HepG2 (cell line): ENCODE results near the gene PRRT1B. TPM values are rescaled to one million over a fixed set of nuclear protein-coding genes. Genes with fewer than 3 reads are reported as not detected.
A peak's percentile ranks its signal among the peaks of the same experiment; 100 is the strongest.

Source experiments
- ATAC-seq: fragments of 200-7000 bp; cut with Tn5 transposase; 3 replicates; pipeline ENCODE4 v1.9.1; 2020; ENCODE audit warnings: mild to moderate bottlenecking, moderate library complexity
- BruUV-seq: library from RNA; stranded (reverse); fragments of 400-500 nt; replicated peaks from 2 replicates; lab custom pipeline; 2021; lab: Mats Ljungman, UMichigan
- CTCF ChIA-PET: fragments of 300-600 bp; formaldehyde crosslinking; extraction: SDS; loops from one replicate; lab custom pipeline; 2021; ENCODE audit warnings: low total read pairs, inconsistent platforms, low intra/inter-chr PET ratio; lab: Yijun Ruan, JAX
- POLR2A ChIA-PET: fragments of 350-600 bp; sonication (Branson Sonifier 250); formaldehyde crosslinking; loops from one replicate; lab custom pipeline; 2020; ENCODE audit warnings: antibody characterized with exemption, inconsistent platforms; lab: Yijun Ruan, JAX
- DNase-seq: peaks from one replicate; pipeline ENCODE4 v3.0.0-alpha.2; 2015; ENCODE audit warnings: low spot score
- FAIRE-seq: peaks from 3 replicates; lab custom pipeline; 2011; peaks lifted over from hg19 to GRCh38; lab: Jason Lieb, UNC
- H2AFZ ChIP-seq: one replicate; pipeline ENCODE4 v1.6.1; 2011; ENCODE audit warnings: low read length, inconsistent platforms
- H3K27ac ChIP-seq: fragments of 300-600 bp; 3 replicates; pipeline ENCODE4 v1.8.0; 2011; ENCODE audit warnings: mixed run types, mild to moderate bottlenecking, mixed read lengths, low read length, inconsistent platforms; ENCODE audit not compliant: insufficient read depth; ENCODE audit errors: extremely low read length
- H3K27me3 ChIP-seq, 2 experiments: fragments of 200-600 bp in 1 of 2; 2 replicates in 1 of 2; 3 replicates in 1 of 2; pipeline versions ENCODE4 v1.6.0 to v1.8.0; 2011; ENCODE audit warnings: low read length in 2 of 2, mild to moderate bottlenecking in 2 of 2, moderate library complexity in 2 of 2, inconsistent platforms in 1 of 2; ENCODE audit not compliant: insufficient read depth in 2 of 2, control insufficient read depth in 1 of 2
- H3K36me3 ChIP-seq, 2 experiments: fragments of 200-600 bp in 1 of 2; replicated peaks in 1 of 2; 2 replicates in 1 of 2; 3 replicates in 1 of 2; pipeline versions ENCODE4 v1.5.1 to v1.8.0; 2011; ENCODE audit warnings: low read length in 2 of 2, inconsistent platforms in 1 of 2; ENCODE audit not compliant: insufficient read depth in 2 of 2, control insufficient read depth in 1 of 2
- H3K4me1 ChIP-seq: 2 replicates; pipeline ENCODE4 v1.5.1; 2012; ENCODE audit warnings: low read length, inconsistent platforms; ENCODE audit not compliant: insufficient read depth
- H3K4me2 ChIP-seq: 2 replicates; pipeline ENCODE4 v1.6.0; 2011; ENCODE audit warnings: low read depth, low read length, inconsistent platforms
- H3K4me3 ChIP-seq, 3 experiments: fragments of 200-600 bp in 1 of 3; sonication (generic), shearing (Covaris generic) in 1 of 3; replicated peaks in 1 of 3; 2 replicates each; pipeline ENCODE4 v1.5.1; 2011 to 2016; ENCODE audit warnings: low read length in 3 of 3, inconsistent platforms in 2 of 3, low read depth in 2 of 3, mild to moderate bottlenecking in 2 of 3, control low read depth in 1 of 3, mixed read lengths in 1 of 3; ENCODE audit not compliant: insufficient read depth in 1 of 3
- H3K79me2 ChIP-seq: one replicate; pipeline ENCODE4 v1.6.1; 2011; ENCODE audit warnings: low read length, inconsistent platforms; ENCODE audit not compliant: insufficient read depth
- H3K9ac ChIP-seq: 2 replicates; pipeline ENCODE4 v1.6.0; 2011; ENCODE audit warnings: mild to moderate bottlenecking, low read depth, low read length, inconsistent platforms; ENCODE audit not compliant: insufficient read depth
- H3K9me3 ChIP-seq: 2 replicates; pipeline ENCODE4 v1.5.1; 2012; ENCODE audit warnings: mild to moderate bottlenecking, low read length
- H4K20me1 ChIP-seq: 2 replicates; pipeline ENCODE4 v1.6.0; 2011; ENCODE audit warnings: inconsistent platforms, mild to moderate bottlenecking, low read length, moderate library complexity; ENCODE audit not compliant: insufficient read depth
- ELF4 ChIP-seq: sonication (generic); formaldehyde crosslinking; IDR thresholded peaks from 2 replicates; pipeline ENCODE4 v1.5.0; 2020; ENCODE audit warnings: missing genetic modification reagents, mild to moderate bottlenecking, moderate library complexity, borderline replicate concordance
- FOXC1 ChIP-seq: sonication (generic); formaldehyde crosslinking; IDR thresholded peaks from 2 replicates; pipeline ENCODE4 v1.8.0; 2022; ENCODE audit warnings: mild to moderate bottlenecking, missing genetic modification reagents, borderline replicate concordance
- JARID2 ChIP-seq: sonication (generic); formaldehyde crosslinking; IDR thresholded peaks from 2 replicates; pipeline ENCODE4 v1.8.1; 2023; ENCODE audit warnings: missing genetic modification reagents, inconsistent platforms; ENCODE audit not compliant: insufficient replicate concordance
- MAFG ChIP-seq: sonication (generic); formaldehyde crosslinking; IDR thresholded peaks from 2 replicates; pipeline ENCODE4 v1.5.1; 2020; ENCODE audit warnings: mild to moderate bottlenecking, missing genetic modification reagents
- MED8 ChIP-seq: sonication (generic); formaldehyde crosslinking; IDR thresholded peaks from 2 replicates; pipeline ENCODE4 v1.8.1; 2023; ENCODE audit warnings: mild to moderate bottlenecking, missing genetic modification reagents; ENCODE audit not compliant: insufficient replicate concordance
- MYC ChIP-seq: sonication (generic); formaldehyde crosslinking; IDR thresholded peaks from 2 replicates; pipeline ENCODE4 v1.9.0; 2021; ENCODE audit warnings: missing genetic modification reagents, borderline replicate concordance
- SNRNP70 ChIP-seq: fragments of 200-400 bp; formaldehyde crosslinking; IDR thresholded peaks from 2 replicates; pipeline ENCODE4 v1.6.1; 2017; ENCODE audit warnings: mild to moderate bottlenecking, low read depth, low read length, moderate library complexity
- ZFP90 ChIP-seq: sonication (generic); formaldehyde crosslinking; IDR thresholded peaks from 2 replicates; pipeline ENCODE4 v1.8.0; 2022; ENCODE audit warnings: missing genetic modification reagents, mild to moderate bottlenecking, inconsistent platforms, borderline replicate concordance
- ZMYM3 ChIP-seq: sonication (generic); formaldehyde crosslinking; IDR thresholded peaks from 2 replicates; pipeline ENCODE4 v1.5.1; 2020; ENCODE audit warnings: mild to moderate bottlenecking, missing genetic modification reagents
- ZNF10 ChIP-seq: sonication (generic); formaldehyde crosslinking; IDR thresholded peaks from 2 replicates; pipeline ENCODE4 v1.4.0; 2020; ENCODE audit warnings: mild to moderate bottlenecking, low read depth, missing genetic modification reagents, borderline replicate concordance
- ZNF138 ChIP-seq: sonication (generic); formaldehyde crosslinking; IDR thresholded peaks from 2 replicates; pipeline ENCODE4 v1.5.0; 2020; ENCODE audit warnings: mild to moderate bottlenecking, low read depth, missing genetic modification reagents
- ZNF335 ChIP-seq: sonication (generic); formaldehyde crosslinking; IDR thresholded peaks from 2 replicates; pipeline ENCODE4 v1.4.0; 2020; ENCODE audit warnings: missing genetic modification reagents
- ZNF652 ChIP-seq: IDR thresholded peaks from 2 replicates; pipeline ENCODE4 v1.6.1; 2016; ENCODE audit warnings: low read depth, borderline replicate concordance
- ZNF724P ChIP-seq: sonication (generic); formaldehyde crosslinking; IDR thresholded peaks from 2 replicates; pipeline ENCODE4 v1.8.0; 2022; ENCODE audit warnings: missing genetic modification reagents, borderline replicate concordance
- WGBS: methylation state at CpG from one replicate; pipeline ENCODE4 v1.1.6; 2017; ENCODE audit warnings: low lambda C conversion rate; 5-methylcytosine and 5-hydroxymethylcytosine counted together
- in situ Hi-C: cut with HindIII; loops from 2 replicates; pipeline ENCODE4 v1.10.0; 2017; ENCODE audit warnings: low pct_unique_long_range_greater_than_20kb; ENCODE audit not compliant: extremely low pct_ligation_motif_present
- intact Hi-C: fragments of 100-400 bp; cut with micrococcal nuclease; formaldehyde crosslinking; loops from one replicate; pipeline ENCODE4 v1.10.0; 2022; ENCODE audit not compliant: unreplicated experiment
- polyA plus RNA-seq, 8 experiments: library from polyadenylated mRNA; depleted of rRNA in 3 of 8; stranded (reverse) in 7 of 8; unstranded in 1 of 8; fragments of >200 nt; fragmentation: Illumina TruSeq in 4 of 8; extraction: Trizol in 4 of 8; gene quantifications; 2 replicates each; pipeline versions ENCODE4 v1.2.1 to v1.2.3, GENCODE V29; 2011 to 2016; ENCODE audit warnings: low read depth in 4 of 8, missing spikeins in 1 of 8, mixed read lengths in 1 of 8; ENCODE audit not compliant: insufficient read depth in 1 of 8
- total RNA-seq, 5 experiments: library from RNA; depleted of rRNA; stranded (reverse); fragments of >200 nt; fragmentation: Illumina TruSeq; extraction: Trizol; gene quantifications; 2 replicates each; pipeline ENCODE4 v1.2.3, GENCODE V29; 2016; ENCODE audit warnings: low read depth in 1 of 5
- TF ChIP-seq, protein P1 (sequence below): sonication (generic); formaldehyde crosslinking; IDR thresholded peaks from 2 replicates; pipeline ENCODE4 v1.8.1; 2023; ENCODE audit warnings: missing genetic modification reagents, mild to moderate bottlenecking, borderline replicate concordance
- TF ChIP-seq, protein P2 (sequence below): sonication (generic); formaldehyde crosslinking; IDR thresholded peaks from 2 replicates; pipeline ENCODE4 v1.8.0; 2023; ENCODE audit warnings: mild to moderate bottlenecking, missing genetic modification reagents
- TF ChIP-seq, protein P3 (sequence below): sonication (generic); formaldehyde crosslinking; IDR thresholded peaks from 2 replicates; pipeline ENCODE4 v1.8.0; 2022; ENCODE audit warnings: missing genetic modification reagents, mild to moderate bottlenecking, inconsistent platforms, borderline replicate concordance

The PRRT1B gene
- total and polyA plus RNA-seq, 2 of the 13 experiments (the other 11 are each of a cell fraction or from before 2014, with no cell fraction given): not detected

DNA sequence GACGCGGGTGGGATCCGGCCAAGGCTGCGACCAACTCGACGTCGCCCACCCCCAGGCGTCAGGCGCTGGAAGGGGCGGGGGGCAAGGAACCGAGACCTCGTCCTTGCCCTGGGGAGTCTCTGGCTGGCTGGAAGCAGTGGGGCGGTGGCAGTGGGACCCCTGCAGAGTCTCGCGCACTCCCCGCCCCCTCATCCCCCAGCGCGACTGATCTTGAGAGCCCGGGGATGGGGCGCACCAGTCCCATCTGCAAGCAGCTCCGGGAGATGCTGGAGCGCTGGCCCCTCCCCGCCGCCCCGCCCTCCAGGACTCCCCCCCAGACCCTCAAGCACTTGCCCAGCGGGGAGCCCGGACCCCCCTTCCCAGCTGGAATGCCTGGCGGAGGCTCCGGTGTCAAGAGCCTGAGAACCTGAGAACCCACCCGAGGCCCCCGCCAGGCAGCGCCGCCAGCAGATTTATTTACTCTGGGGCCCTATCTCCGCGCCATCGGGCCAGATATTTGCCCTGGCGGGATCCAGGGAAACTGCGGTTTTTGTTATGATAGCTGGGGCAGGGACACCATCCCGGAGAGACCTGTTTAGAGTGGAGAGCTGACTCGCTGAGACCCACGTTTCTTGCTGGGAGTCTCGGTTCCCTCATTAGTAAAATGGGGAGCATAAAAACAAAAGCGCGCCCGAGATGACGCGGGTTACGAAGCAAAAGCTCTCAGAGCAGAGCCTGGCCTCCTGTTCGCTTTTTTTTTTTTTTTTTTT is 1.2 kb downstream of the PRRT1B start:
- H3K9me3 ChIP-seq: peaks cover 22% of the 10 kb centered on the region
- peak overlapping the region in 1 of 3 experiments; percentile 70; a peak in 2 of 6 replicates for H3K4me3 ChIP-seq
- H3K4me2 ChIP-seq: peak overlapping the region; percentile 84
- no peak overlapping the region for H3K9ac ChIP-seq
- no peak overlapping the region for H3K27ac ChIP-seq
- peak; percentile 68 for DNase-seq
- peaks cover 25% of the 10 kb centered on the region for H3K4me1 ChIP-seq
- BruUV-seq: no TSS peak
- H4K20me1 ChIP-seq: peaks cover 11% of the 10 kb centered on the region; the same call in 1 of the 2 replicates
- CTCF ChIA-PET: no interaction called here
- no peaks in the 10 kb centered on the region for H3K36me3 ChIP-seq
- WGBS: 10% methylated on average over 12 of the region's 49 CpGs
- peaks cover 10 to 62% of the 10 kb centered on the region in 2 experiments; a peak in 4 of 5 replicates for H3K27me3 ChIP-seq
- POLR2A ChIA-PET: interaction anchor here (0.6 to 1.7 kb wide), 4 partner anchors 10 to 173 kb away, joined by 3 to 6 read pairs (median 4); no protein-coding TSS in a partner anchor
- peak; percentile 23 for FAIRE-seq
- in situ Hi-C loops (no loop called here), intact Hi-C loops (no loop called here)
- no peaks in the 10 kb centered on the region for H3K79me2 ChIP-seq
- no peak overlapping the region for H2AFZ ChIP-seq
- ATAC-seq: peak; percentile 56
- TF ChIP-seq MAFG (CRISPR knock-in tag): no peak
- TF ChIP-seq SNRNP70: no peak
- no peak; the same call in 1 of the 2 replicates for TF ChIP-seq MYC (CRISPR knock-in tag)
- TF ChIP-seq ZNF138: no peak
- no peak for TF ChIP-seq ZNF724P (CRISPR knock-in tag)
- no peak for TF ChIP-seq ZNF652 (CRISPR knock-in tag)
- TF ChIP-seq, protein P1, sequence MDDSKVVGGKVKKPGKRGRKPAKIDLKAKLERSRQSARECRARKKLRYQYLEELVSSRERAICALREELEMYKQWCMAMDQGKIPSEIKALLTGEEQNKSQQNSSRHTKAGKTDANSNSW (CRISPR knock-in tag): 0 out of 2 replicates have a peak, but pooled peaks have one; percentile 34
- TF ChIP-seq FOXC1 (CRISPR knock-in tag): no peak
- no peak for TF ChIP-seq JARID2 (CRISPR knock-in tag)
- TF ChIP-seq, protein P2, sequence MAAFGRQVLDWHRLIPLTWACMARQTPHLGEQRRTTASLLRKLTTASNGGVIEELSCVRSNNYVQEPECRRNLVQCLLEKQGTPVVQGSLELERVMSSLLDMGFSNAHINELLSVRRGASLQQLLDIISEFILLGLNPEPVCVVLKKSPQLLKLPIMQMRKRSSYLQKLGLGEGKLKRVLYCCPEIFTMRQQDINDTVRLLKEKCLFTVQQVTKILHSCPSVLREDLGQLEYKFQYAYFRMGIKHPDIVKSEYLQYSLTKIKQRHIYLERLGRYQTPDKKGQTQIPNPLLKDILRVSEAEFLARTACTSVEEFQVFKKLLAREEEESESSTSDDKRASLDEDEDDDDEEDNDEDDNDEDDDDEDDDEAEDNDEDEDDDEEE (CRISPR knock-in tag): no peak
- no peak for TF ChIP-seq MED8 (CRISPR knock-in tag)
- TF ChIP-seq ZNF10: no peak
- TF ChIP-seq ZFP90 (CRISPR knock-in tag): no peak
- TF ChIP-seq ZMYM3 (CRISPR knock-in tag): no peak
- TF ChIP-seq, protein P3, sequence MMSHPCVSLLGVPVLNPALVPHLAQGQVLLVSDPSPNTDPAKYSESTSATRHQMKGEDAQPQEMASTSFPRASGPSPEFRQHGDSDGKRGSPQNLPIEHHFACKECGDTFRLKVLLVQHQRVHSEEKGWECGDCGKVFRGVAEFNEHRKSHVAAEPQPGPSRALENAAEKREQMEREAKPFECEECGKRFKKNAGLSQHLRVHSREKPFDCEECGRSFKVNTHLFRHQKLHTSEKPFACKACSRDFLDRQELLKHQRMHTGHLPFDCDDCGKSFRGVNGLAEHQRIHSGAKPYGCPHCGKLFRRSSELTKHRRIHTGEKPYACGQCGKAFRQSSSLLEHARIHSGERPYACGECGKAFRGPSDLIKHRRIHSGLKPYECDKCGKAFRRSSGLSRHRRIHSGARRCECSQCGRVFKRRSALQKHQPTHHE (CRISPR knock-in tag): no peak
- TF ChIP-seq ELF4 (CRISPR knock-in tag): no peak
- no peak for TF ChIP-seq ZNF335 (CRISPR knock-in tag)
